Left ventricle myocardium inferior (tissue), 1 donor: ENCODE data around the gene SLC23A3. TPM values are rescaled to one million over a fixed set of nuclear protein-coding genes. Genes with fewer than 3 reads are reported as not detected.

Experiments used
- DNase-seq: peaks from one replicate; pipeline ENCODE4 v3.0.0-alpha.2; 2020
- H3K27ac ChIP-seq: fragments of 200-600 bp; replicated peaks from 2 replicates; pipeline ENCODE4 v1.8.0; 2021
- H3K27me3 ChIP-seq: fragments of 200-600 bp; 2 replicates; pipeline ENCODE4 v1.8.0; 2021; ENCODE audit warnings: low read depth
- H3K36me3 ChIP-seq: fragments of 200-600 bp; 2 replicates; pipeline ENCODE4 v1.8.0; 2021
- H3K4me1 ChIP-seq: fragments of 200-600 bp; 2 replicates; pipeline ENCODE4 v1.8.0; 2021
- H3K4me3 ChIP-seq: fragments of 200-600 bp; 2 replicates; pipeline ENCODE4 v1.8.0; 2021; ENCODE audit warnings: mild to moderate bottlenecking, moderate library complexity
- H3K9me3 ChIP-seq: fragments of 200-600 bp; replicated peaks from 2 replicates; pipeline ENCODE4 v1.8.0; 2021
- CTCF ChIP-seq: fragments of 200-600 bp; IDR thresholded peaks from 2 replicates; pipeline ENCODE4 v1.8.0; 2021; ENCODE audit warnings: antibody characterized with exemption, mild to moderate bottlenecking, borderline replicate concordance
- intact Hi-C: fragments of 100-400 bp; cut with micrococcal nuclease; formaldehyde crosslinking; loops from one replicate; pipeline ENCODE4 v1.11.0; 2022
- total RNA-seq: library from RNA; stranded (reverse); fragmentation: NEBNext Ultra II Directional; extraction: Animal tissue kit (Norgen Biotek cat#: 25700); gene quantifications from one replicate; pipeline ENCODE4 v1.2.1, GENCODE V29; 2021
- donor health status: DM: no; HTN: yes; CAD: no; lungs with severe emphysema.

Gene SLC23A3
- total RNA-seq, 1 donor from 2014 or later, result 0.58 TPM

GRCh38 chr2:219118504-219118903 is 51.3 kb downstream of the SLC23A3 start:
- peak; percentile 32 for DNase-seq
- H3K27ac ChIP-seq, result peak overlapping the region; percentile 28
- H3K4me3 ChIP-seq, result peak overlapping the region; percentile 16
- peaks cover 16% of the 10 kb centered on the region for H3K4me1 ChIP-seq
- no peaks in the 10 kb centered on the region for H3K36me3 ChIP-seq
- no peak for TF ChIP-seq CTCF
- no peaks in the 10 kb centered on the region for H3K9me3 ChIP-seq
- intact Hi-C loops, result no loop called here
- H3K27me3 ChIP-seq, result peaks cover 5% of the 10 kb centered on the region

DNA sequence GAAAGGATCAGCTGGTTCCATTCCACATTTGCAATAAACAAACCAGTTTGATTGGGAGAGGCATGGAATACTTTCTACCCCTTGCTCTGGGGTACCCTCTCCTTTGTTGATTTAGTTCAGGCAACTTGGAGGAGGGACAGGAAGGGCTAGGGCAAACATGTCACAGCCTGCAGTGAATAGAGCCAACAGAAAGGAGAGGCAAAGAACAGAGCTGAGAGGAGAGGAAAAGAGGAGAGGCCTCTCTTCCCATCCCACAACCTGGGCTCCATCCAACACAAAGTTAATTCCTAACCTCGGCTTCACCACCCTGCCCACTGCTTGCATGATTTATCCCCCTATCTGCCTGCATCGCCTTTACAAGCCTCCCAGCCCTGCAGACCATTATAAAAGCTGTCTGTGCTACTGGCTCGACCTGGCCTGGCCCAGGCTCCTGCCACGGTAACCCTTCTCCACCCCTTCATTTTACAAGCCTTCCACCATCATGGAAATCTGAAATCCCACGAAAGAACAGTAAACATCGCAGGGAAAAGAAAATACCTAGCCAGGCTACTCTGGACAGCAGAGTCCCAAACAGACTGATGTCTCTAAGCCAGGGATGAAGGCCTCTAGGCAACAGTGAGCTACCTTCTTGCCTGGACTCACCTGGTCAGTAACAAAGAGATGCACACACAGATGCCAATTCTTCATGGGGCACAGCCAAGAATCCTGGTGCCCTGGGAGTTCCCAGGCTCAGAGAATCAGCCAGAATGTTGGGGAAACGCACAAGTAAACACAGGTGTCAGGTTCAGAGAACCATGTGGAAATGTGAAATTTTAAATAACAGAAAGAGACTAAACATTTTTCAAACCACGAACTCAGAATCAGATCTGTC is 52.8 kb downstream of the SLC23A3 start:
- DNase-seq, result no peak
- intact Hi-C loops, result no loop called here

GRCh38 chr2:219112651-219113338 is 57.0 kb downstream of the SLC23A3 start:
- intact Hi-C loops, result no loop called here
- Histone ChIP-seq H3K4me1 (peaks cover 25% of the 10 kb centered on the region), H3K36me3 (no peaks in the 10 kb centered on the region), H3K9me3 (no peaks in the 10 kb centered on the region), H3K27me3 (no peaks in the 10 kb centered on the region), H3K27ac (no peak overlapping the region), H3K4me3 (no peak overlapping the region)
- TF ChIP-seq CTCF, result no peak
- no peak for DNase-seq

More for the DNA sequence above, 52.8 kb downstream of the SLC23A3 start:
- H3K4me3 ChIP-seq, result no peak overlapping the region
- H3K9me3 ChIP-seq, result no peaks in the 10 kb centered on the region
- peaks cover 5% of the 10 kb centered on the region for H3K27me3 ChIP-seq
- H3K27ac ChIP-seq, result no peak overlapping the region
- no peaks in the 10 kb centered on the region for H3K36me3 ChIP-seq
- peaks cover 16% of the 10 kb centered on the region for H3K4me1 ChIP-seq
- no peak for TF ChIP-seq CTCF

DNA sequence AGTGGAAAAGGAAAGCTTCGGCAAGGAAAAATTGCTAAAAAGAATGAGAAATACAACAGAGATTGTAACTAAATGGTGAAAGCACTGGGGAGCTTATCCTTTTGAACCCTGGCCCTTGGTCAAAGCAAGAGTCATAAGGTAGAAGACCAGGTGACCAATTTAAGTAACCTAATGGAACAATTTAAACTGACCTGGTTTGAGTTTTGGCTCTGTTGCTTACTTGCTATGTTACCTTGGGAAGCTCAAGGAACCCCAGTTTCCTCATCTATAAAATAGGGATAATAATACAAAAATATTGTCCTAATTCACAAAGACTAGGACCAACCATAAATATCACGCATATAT is 57.8 kb downstream of the SLC23A3 start:
- TF ChIP-seq CTCF, result no peak
- DNase-seq, result no peak
- intact Hi-C loops, result no loop called here
- Histone ChIP-seq H3K36me3 (no peaks in the 10 kb centered on the region), H3K4me3 (no peak overlapping the region), H3K9me3 (no peaks in the 10 kb centered on the region), H3K4me1 (peaks cover 31% of the 10 kb centered on the region), H3K27ac (no peak overlapping the region), H3K27me3 (no peaks in the 10 kb centered on the region)

Other genes with a start within 250 kb of the SLC23A3 start
- gene CDK5R2, start 210.4 kb downstream of the SLC23A3 start, total RNA-seq, result not detected
- not detected for gene FEV, start 184.8 kb downstream of the SLC23A3 start, total RNA-seq
- not detected for gene CRYBA2, start 176.6 kb downstream of the SLC23A3 start, total RNA-seq
- gene CFAP65, start 128.5 kb downstream of the SLC23A3 start, total RNA-seq, result not detected
- gene IHH, start 109.1 kb downstream of the SLC23A3 start, total RNA-seq, result not detected
- gene NHEJ1, start 9.2 kb downstream of the SLC23A3 start, total RNA-seq, result 6.4 TPM
- 58.1 TPM for gene CNPPD1, start 6.9 kb upstream of the SLC23A3 start, total RNA-seq
- 29.9 TPM for gene RETREG2, start 8.2 kb upstream of the SLC23A3 start, total RNA-seq
- 19.7 TPM for gene ZFAND2B, start 36.8 kb upstream of the SLC23A3 start, total RNA-seq
- 21.5 TPM for gene ABCB6, start 48.9 kb upstream of the SLC23A3 start, total RNA-seq
- 78.2 TPM for gene ATG9A, start 59.6 kb upstream of the SLC23A3 start, total RNA-seq
- 29.8 TPM for gene ANKZF1, start 59.8 kb upstream of the SLC23A3 start, total RNA-seq
- gene GLB1L, start 75.4 kb upstream of the SLC23A3 start, total RNA-seq, result 1.7 TPM
- gene STK16, start 75.5 kb upstream of the SLC23A3 start, total RNA-seq, result 19.2 TPM
- not detected for gene TUBA4B, start 83.2 kb upstream of the SLC23A3 start, total RNA-seq
- gene TUBA4A, start 83.9 kb upstream of the SLC23A3 start, total RNA-seq, result 130 TPM
- gene DNAJB2, start 109.3 kb upstream of the SLC23A3 start, total RNA-seq, result 77.5 TPM
- gene PTPRN, start 139.4 kb upstream of the SLC23A3 start, total RNA-seq, result 0.11 TPM
- not detected for gene RESP18, start 162.7 kb upstream of the SLC23A3 start, total RNA-seq
- gene DNPEP, start 217.9 kb upstream of the SLC23A3 start, total RNA-seq, result 73.0 TPM
- gene DES, start 248.3 kb upstream of the SLC23A3 start, total RNA-seq, result 15,954 TPM